Right lobe of liver (tissue), 6 donors: ENCODE measurements around the gene LMTK3. TPM values are rescaled to one million over a fixed set of nuclear protein-coding genes. Genes with fewer than 3 reads are reported as not detected.

Experiments
- ATAC-seq, 4 donors: fragments of 200-7000 bp; cut with Tn5 transposase; one replicate each; pipeline ENCODE4 v1.9.1; 2020; ENCODE audit warnings: mild to moderate bottlenecking in 4 of 4, moderate library complexity in 4 of 4
- DNase-seq, 3 donors: peaks; one replicate each; pipeline ENCODE4 v3.0.0-alpha.2; 2020
- H3K27ac ChIP-seq, 3 donors: fragments of 200-600 bp; one replicate each; pipeline ENCODE4 v1.8.0; 2022
- H3K27me3 ChIP-seq, 2 donors: fragments of 200-600 bp; one replicate each; pipeline ENCODE4 v1.8.0; 2022
- H3K36me3 ChIP-seq, 4 donors: fragments of 200-600 bp; sonication (generic) in 1 of 4; one replicate each; pipeline versions ENCODE4 v1.5.1 to v1.8.0; 2017 to 2022; ENCODE audit warnings: control low read depth in 1 of 4
- H3K4me1 ChIP-seq, 4 donors: fragments of 200-600 bp; sonication (generic) in 1 of 4; one replicate each; pipeline versions ENCODE4 v1.5.1 to v1.8.0; 2017 to 2022; ENCODE audit warnings: control low read depth in 1 of 4
- H3K4me3 ChIP-seq, 3 donors: fragments of 200-600 bp; one replicate each; pipeline ENCODE4 v1.8.0; 2022
- H3K9me3 ChIP-seq, 4 donors: fragments of 200-600 bp; sonication (generic) in 1 of 4; one replicate each; pipeline versions ENCODE4 v1.5.1 to v1.8.0; 2017 to 2022; ENCODE audit warnings: control low read depth in 1 of 4
- POLR2A ChIP-seq: fragments of 450-650 bp; IDR thresholded peaks from one replicate; pipeline ENCODE4 v1.6.1; 2017; ENCODE audit warnings: antibody characterized with exemption, mild to moderate bottlenecking
- WGBS: methylation state at CpG from one replicate; pipeline ENCODE4 v1.1.6; 2018; ENCODE audit warnings: low coverage, low lambda C conversion rate; ENCODE audit not compliant: insufficient coverage; ENCODE audit errors: missing lambda C conversion rate; 5-methylcytosine and 5-hydroxymethylcytosine counted together
- intact Hi-C, 2 donors: fragments of 100-400 bp; cut with DNase I; formaldehyde crosslinking; loops; one replicate each; pipeline versions ENCODE4 v1.11.2 to v1.14.1; 2022
- total RNA-seq, 6 experiments: library from RNA; depleted of rRNA in 2 of 6; stranded (reverse); fragments of >200 nt in 2 of 6; fragmentation: NEBNext Ultra II Directional in 3 of 6; extraction: Animal tissue kit (Norgen Biotek cat#: 25700) in 3 of 6; gene quantifications; one replicate each; pipeline versions ENCODE4 v1.1.0 to v1.2.4, GENCODE V29; 2016 to 2023
- TF ChIP-seq, protein P1 (sequence below), 4 donors: fragments of 200-600 bp in 3 of 4; fragments of 450-650 bp in 1 of 4; IDR thresholded peaks; one replicate each; pipeline versions ENCODE4 v1.5.1 to v1.8.0; 2016 to 2022; ENCODE audit warnings: antibody characterized with exemption in 4 of 4, mild to moderate bottlenecking in 2 of 4
- donor health status: DM: no; HTN: yes; CAD: no.
- donor health status: DM: no; HTN: no; CAD: no.
- donor health status: DM: no; HTN: no; CAD: no.
- donor health status: DM: no; HTN: yes; CAD: no.
- donor health status: DM: no; HTN: yes; CAD: no.

Gene LMTK3
- total RNA-seq, 6 experiments from 2014 or later: 0.09 to 0.31 (median 0.12) TPM; not detected in 1

DNA sequence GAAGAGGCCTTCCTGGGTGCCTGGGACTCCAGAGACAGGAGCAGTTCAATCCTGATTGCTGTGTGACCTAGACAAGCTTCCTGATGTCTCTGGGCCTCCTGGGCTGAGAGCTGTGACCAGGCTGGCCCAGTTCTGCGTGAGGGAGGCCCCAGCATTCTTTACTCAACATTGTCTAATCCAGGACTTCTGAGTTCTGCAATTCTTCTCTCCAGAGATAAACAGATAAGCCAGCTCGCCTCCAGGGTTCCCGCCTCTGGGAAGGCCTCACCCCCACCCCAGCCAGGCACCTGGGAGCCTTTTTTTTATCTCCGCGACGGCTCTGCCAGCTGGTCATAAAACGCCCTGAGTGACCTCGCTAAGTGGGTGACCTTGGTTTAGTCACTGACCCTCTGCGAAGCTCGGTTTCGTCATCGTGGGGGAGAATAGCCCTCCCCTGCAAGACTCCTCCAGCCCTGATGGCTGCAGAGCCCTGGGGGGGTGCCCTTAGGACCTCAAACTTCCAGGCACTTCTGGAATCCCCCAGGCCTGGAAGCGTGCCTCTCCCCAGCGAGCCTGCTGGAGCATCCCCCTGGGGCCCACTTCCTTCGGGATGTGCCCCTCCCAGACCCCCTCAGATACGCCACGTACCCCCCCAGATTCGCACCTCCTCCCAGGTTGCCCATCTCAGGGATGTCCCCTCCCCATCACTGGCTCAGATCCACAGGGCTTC, 42.2 kb upstream of the LMTK3 start:
- WGBS: no CpG with 5 or more reads among the region's 18 CpGs
- Histone ChIP-seq H3K4me1 (peaks cover 0 to 6% (median 0%) of the 10 kb centered on the region in 4 donors), H3K4me3 (no peak overlapping the region), H3K27me3 (no peaks in the 10 kb centered on the region), H3K36me3 (no peaks in the 10 kb centered on the region), H3K9me3 (no peaks in the 10 kb centered on the region), H3K27ac (no peak overlapping the region)
- DNase-seq: no peak
- intact Hi-C loops: no loop called here
- ATAC-seq: peak in 3 of 4 donors; percentile 18 to 30 (median 27)
- no peak for TF ChIP-seq POLR2A
- TF ChIP-seq, protein P1, sequence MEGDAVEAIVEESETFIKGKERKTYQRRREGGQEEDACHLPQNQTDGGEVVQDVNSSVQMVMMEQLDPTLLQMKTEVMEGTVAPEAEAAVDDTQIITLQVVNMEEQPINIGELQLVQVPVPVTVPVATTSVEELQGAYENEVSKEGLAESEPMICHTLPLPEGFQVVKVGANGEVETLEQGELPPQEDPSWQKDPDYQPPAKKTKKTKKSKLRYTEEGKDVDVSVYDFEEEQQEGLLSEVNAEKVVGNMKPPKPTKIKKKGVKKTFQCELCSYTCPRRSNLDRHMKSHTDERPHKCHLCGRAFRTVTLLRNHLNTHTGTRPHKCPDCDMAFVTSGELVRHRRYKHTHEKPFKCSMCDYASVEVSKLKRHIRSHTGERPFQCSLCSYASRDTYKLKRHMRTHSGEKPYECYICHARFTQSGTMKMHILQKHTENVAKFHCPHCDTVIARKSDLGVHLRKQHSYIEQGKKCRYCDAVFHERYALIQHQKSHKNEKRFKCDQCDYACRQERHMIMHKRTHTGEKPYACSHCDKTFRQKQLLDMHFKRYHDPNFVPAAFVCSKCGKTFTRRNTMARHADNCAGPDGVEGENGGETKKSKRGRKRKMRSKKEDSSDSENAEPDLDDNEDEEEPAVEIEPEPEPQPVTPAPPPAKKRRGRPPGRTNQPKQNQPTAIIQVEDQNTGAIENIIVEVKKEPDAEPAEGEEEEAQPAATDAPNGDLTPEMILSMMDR (IDR thresholded peaks at IDR 0.05): no peak

DNA sequence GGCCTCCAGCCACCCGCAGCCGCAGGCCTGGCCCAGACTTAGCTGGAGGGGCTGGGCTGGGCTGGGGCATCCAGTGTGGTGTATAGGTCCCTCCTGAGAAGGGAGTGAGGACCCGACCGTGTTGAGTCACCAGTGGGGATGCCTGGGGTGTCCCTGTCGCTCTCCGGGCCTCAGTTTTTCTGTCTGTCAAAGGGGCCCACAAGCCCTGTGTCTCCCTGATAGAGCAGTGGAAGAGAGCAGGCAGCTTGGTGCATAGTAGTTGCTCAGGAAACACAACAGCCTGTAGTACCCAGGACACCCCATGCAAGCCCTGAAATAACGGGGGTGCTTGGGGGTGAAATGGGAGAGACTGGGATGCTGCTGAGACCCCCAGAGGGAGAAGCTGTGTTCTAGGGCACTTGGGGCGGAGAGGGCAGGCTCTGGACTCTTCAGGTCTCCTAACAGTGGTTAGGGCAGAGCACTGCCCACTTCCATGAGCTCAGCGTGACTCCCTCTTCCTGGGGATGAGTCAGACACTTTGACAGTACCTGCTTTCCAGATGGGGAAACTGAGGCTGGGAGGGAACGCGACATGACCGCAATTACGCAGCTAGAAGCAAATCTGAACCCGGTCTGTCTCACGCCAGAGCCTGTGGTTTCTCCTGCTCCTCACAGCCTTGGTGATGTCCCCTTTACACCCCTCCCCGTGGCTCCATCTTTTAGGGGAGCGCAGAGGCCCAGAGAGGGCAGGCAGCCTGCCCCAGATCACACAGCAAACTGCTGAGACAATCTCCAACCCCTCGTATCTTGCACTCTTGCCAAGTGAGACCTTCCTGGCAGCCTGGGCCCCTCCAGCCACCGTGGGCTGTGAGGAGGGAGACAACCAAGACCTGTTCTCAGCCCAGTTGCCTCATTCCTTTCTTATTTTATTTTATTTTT, 41.0 kb upstream of the LMTK3 start:
- no peak overlapping the region for H3K27ac ChIP-seq
- no peaks in the 10 kb centered on the region for H3K4me1 ChIP-seq
- intact Hi-C loops: no loop called here
- H3K9me3 ChIP-seq: no peaks in the 10 kb centered on the region
- WGBS: 49% methylated on average over 5 of the region's 19 CpGs
- DNase-seq: no peak
- peak in 1 of 4 donors; percentile 7 for ATAC-seq
- TF ChIP-seq, protein P1 (IDR thresholded peaks at IDR 0.05): no peak
- no peak for TF ChIP-seq POLR2A
- no peaks in the 10 kb centered on the region for H3K36me3 ChIP-seq
- no peak overlapping the region for H3K4me3 ChIP-seq
- no peaks in the 10 kb centered on the region for H3K27me3 ChIP-seq

DNA sequence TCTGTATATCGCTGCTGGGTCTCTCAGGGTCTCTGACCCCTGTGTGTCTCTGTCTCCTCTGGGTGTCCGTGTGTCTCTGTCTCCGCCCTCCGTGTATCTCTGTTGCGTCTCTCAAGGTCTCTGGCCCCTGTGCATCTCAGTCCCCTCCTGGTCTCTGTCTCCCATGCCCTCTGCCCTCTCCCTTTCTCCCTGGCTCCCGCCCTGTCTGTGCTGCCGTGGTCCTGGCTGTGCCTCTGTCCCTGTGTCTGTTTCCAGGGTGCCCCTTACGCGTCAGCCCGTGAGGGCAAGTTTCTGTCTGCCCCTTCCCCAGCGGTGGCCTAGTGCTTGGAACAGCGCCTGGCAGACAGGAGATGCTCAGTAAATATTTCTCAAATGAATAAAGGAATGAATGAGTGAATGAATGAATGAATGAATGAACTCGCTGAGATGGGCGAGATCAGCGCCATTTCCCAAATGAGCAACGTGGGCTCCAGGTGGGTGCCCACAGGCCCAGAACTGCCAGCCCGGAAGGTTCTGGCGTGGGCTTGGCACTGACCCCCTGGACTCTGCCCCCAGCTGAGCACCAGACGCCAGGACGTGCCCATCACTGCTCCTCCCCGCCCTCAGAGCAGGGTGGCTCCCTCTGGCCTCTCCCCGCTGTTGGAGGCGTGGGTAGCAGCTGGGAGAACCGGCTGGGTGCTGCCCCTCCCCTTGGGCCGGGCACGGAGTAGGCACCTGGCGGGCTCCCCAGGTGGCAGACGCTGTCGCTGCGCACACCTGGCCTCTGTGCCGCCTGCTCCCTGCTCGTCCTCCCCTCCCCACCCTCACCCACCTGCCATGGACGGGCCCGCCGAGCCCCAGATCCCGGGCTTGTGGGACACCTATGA, 40.0 kb upstream of the LMTK3 start, which contains the start of gene SULT2B1:
Gene SULT2B1, plus strand, starts transcription at position 736 of the 866 bp plus-strand sequence. Its CDS starts 81 bp downstream, at position 817.
- H3K4me1 ChIP-seq: no peaks in the 10 kb centered on the region
- ATAC-seq (peak in 3 of 4 donors; percentile 35 to 57 (median 53)), DNase-seq (no peak)
- 55% methylated on average over 17 of the region's 36 CpGs for whole genome bisulfite sequencing
- no peak within 1 kb of the TSS for H3K4me3 ChIP-seq
- no peaks in the 10 kb centered on the region for H3K36me3 ChIP-seq
- no peak within 1 kb of the TSS for H3K27ac ChIP-seq
- H3K9me3 ChIP-seq: no peaks in the 10 kb centered on the region
- intact Hi-C loops: no loop called here
- H3K27me3 ChIP-seq: no peaks in the 10 kb centered on the region
- TF ChIP-seq POLR2A: no peak
- TF ChIP-seq, protein P1 (IDR thresholded peaks at IDR 0.05): no peak

DNA sequence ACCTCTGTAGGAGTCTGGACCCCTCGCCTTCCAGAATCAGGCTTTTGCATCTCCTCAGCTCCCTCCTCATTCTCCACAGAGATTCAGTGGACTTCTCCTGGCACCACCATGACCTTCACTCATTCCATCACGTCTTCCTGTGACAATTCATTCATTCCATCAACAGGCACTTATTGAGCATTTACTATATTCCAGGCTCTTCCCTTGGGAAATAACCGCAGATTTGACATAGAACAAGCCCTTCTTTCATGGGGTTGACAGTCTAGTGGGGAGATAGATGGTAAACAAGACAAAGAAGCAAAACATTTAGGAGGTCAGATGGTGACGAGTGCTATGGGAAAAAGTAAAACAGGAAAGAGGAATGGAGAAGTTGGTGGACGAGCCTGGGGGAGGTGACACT, 37.7 kb upstream of the LMTK3 start:
- whole genome bisulfite sequencing: 41% methylated on average over 5 of the region's 5 CpGs
- Histone ChIP-seq H3K4me1 (no peaks in the 10 kb centered on the region), H3K27ac (no peak overlapping the region), H3K36me3 (no peaks in the 10 kb centered on the region), H3K9me3 (no peaks in the 10 kb centered on the region), H3K27me3 (no peaks in the 10 kb centered on the region), H3K4me3 (no peak overlapping the region)
- no peak for DNase-seq
- intact Hi-C loops: no loop called here
- no peak for TF ChIP-seq POLR2A
- TF ChIP-seq, protein P1 (IDR thresholded peaks at IDR 0.05): no peak
- ATAC-seq: no peak
